Right cardiac atrium (tissue), 5 donors: ENCODE data around the gene ASTN2. TPM values are rescaled to one million over a fixed set of nuclear protein-coding genes. Genes with fewer than 3 reads are reported as not detected.

Experiments used
- ATAC-seq, 2 donors: fragments of 200-7000 bp; cut with Tn5 transposase; one replicate each; pipeline versions ENCODE4 v1.8.0 to v1.9.1; 2020; ENCODE audit warnings: moderate library complexity in 2 of 2, mild to moderate bottlenecking in 1 of 2
- DNase-seq, 3 donors: peaks; one replicate each; pipeline ENCODE4 v3.0.0-alpha.2; 2020
- H3K27ac ChIP-seq: one replicate; pipeline ENCODE4 v1.5.1; 2013; ENCODE audit warnings: mild to moderate bottlenecking, low read length, control low read depth, moderate library complexity
- H3K27me3 ChIP-seq: one replicate; pipeline ENCODE4 v1.6.1; 2013; ENCODE audit not compliant: control insufficient read depth, insufficient read depth
- H3K4me1 ChIP-seq: one replicate; pipeline ENCODE4 v1.6.1; 2013; ENCODE audit warnings: low read length; ENCODE audit not compliant: control insufficient read depth, insufficient read depth
- H3K4me3 ChIP-seq: one replicate; pipeline ENCODE4 v1.5.1; 2013; ENCODE audit warnings: low read length, control low read depth
- H3K9me3 ChIP-seq: one replicate; pipeline ENCODE4 v1.6.1; 2013; ENCODE audit warnings: low read length; ENCODE audit not compliant: control insufficient read depth
- WGBS: extraction: QIAGEN DNeasy Blood & Tissue Kit; methylation state at CpG from one replicate; pipeline ENCODE4 v1.1.7; 2013; 5-methylcytosine and 5-hydroxymethylcytosine counted together
- intact Hi-C, 4 donors: fragments of 100-400 bp; cut with DNase I; formaldehyde crosslinking; loops; one replicate each; pipeline versions ENCODE4 v1.11.0 to v1.14.0; 2022 to 2023
- polyA plus RNA-seq: library from polyadenylated mRNA; stranded (reverse); fragments of 200-250 nt; gene quantifications from one replicate; pipeline ENCODE4 v1.2.3, GENCODE V29; 2013
- total RNA-seq, 4 donors: library from RNA; stranded (reverse); fragmentation: NEBNext Ultra II Directional; extraction: Animal tissue kit (Norgen Biotek cat#: 25700); gene quantifications; one replicate each; pipeline ENCODE4 v1.2.1, GENCODE V29; 2021
- donor health status: healthy with polysubstance abuse.
- donor health status: DM: no; HTN: yes; CAD: no.
- donor health status: DM: no; HTN: no; CAD: no.
- donor health status: DM: no; HTN: yes; CAD: no; lungs with severe emphysema.
- donor health status: DM: yes; HTN: yes; CAD: no.

Gene ASTN2
- total and polyA plus RNA-seq, 5 donors = 18.1 to 79.3 (median 59.8) TPM

DNA sequence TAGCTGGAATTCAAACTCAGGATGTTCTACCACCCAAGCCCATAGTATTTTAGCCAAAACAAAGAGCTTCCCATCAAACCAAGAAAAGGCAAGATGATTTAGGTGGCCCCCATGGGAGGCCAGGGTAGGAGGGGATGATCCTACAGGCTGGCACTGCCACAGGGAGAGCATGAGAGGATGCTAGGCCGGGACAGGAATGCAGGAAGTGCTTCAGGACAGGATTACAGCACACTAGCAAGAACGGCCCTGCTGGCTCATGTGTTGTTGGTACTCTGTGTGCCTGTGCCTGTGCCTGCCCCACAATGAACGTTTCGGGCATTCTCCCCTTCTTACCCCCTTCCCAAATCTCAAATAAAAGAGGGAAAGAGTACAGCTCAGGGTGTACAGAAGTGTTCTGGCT is 838.5 kb downstream of the ASTN2 start:
- Histone ChIP-seq H3K4me1 (peaks cover 8% of the 10 kb centered on the region), H3K27ac (no peak overlapping the region), H3K9me3 (no peaks in the 10 kb centered on the region), H3K4me3 (no peak overlapping the region), H3K27me3 (no peaks in the 10 kb centered on the region)
- intact Hi-C loops = loop anchor here (5.0 to 10.0 kb wide), 5 partner anchors 68 to 982 kb away; partner anchors contain the start of gene PAPPA (in 2 of the 4)
- ATAC-seq (no peak), DNase-seq (no peak)
- 57% methylated on average over 4 of the region's 4 CpGs for WGBS

DNA sequence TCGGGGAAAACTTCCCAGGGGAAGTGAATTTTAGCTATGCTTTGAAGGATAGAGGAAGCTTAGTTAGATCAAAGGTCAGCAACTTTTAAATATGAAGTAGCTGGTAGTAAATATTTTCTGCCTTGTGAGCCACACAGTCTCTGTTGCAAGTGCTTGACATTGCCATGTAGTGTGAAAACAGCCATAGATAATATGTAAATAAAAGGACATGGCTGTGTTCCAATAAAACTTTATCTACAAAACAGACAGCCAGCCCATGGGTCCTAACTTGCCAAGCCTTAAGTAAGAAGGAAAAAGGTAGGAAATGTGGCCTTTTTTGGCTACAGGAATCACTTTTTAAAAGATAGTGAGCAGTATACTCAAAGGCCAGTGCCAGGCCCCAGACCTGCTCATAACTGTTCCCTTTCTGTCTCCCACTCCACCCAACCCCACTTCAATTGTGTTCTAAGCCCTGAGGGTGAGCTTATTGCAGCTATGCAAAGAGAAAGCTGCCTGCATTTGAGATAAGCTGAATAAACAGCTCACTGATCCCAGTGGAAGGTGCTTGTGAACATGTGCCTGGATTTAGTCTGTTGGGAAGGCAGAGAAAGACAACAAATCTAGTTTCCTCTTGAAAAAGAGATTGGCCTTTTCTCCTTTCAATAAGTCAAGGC is 840.7 kb downstream of the ASTN2 start:
- peak overlapping the region; percentile 71 for H3K27ac ChIP-seq
- WGBS = 37% methylated on average over 1 of the region's 1 CpG
- peaks cover 5% of the 10 kb centered on the region for H3K4me1 ChIP-seq
- H3K27me3 ChIP-seq = no peaks in the 10 kb centered on the region
- H3K4me3 ChIP-seq = no peak overlapping the region
- no peaks in the 10 kb centered on the region for H3K9me3 ChIP-seq
- DNase-seq = peak in 1 of 3 donors; percentile 55
- intact Hi-C loops = loop anchor here (5.0 to 10.0 kb wide), 6 partner anchors 71 to 982 kb away; partner anchors contain the start of gene PAPPA (in 4 of the 4)
- ATAC-seq = peak; percentile 59 to 64

DNA sequence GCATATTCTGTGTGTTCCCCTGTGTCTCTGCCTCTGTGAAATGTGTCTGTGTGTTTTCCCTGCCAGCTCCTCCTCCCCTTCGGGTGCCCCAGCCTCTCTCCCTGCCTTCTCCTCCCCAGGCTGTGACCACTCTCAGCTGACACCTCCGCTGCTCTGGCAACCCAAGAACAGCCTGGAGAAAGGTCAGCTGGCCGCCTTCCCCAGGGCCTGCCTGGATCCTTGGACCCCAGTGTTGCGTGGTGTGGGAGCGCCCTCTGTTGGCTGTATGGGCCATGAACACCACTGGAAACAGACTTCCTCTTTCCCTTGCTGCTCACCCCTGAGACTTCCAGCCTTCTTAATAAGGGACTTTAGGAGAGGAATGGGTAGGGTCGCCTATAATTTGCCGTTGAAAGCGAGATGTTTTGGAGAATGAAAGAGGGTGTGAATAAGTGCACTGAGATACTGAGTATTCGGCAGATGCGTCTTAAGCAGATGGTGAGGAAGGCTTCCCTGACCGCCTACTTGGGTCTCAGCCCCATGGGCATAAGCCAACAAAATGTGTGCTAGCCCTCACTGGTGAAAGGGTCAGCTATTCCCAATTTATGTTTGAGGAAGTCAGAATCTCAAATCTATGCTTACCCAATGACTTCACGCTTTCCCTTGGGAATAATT is 842.6 kb downstream of the ASTN2 start:
- no peak overlapping the region for H3K27ac ChIP-seq
- intact Hi-C loops = loop anchor here (5.0 to 10.0 kb wide), 6 partner anchors 73 to 980 kb away; partner anchors contain the start of gene PAPPA (in 4 of the 4)
- peak; percentile 94 to 98 (median 97) for DNase-seq
- peak; percentile 97 for ATAC-seq
- H3K4me1 ChIP-seq = peaks cover 5% of the 10 kb centered on the region
- WGBS = 24% methylated on average over 12 of the region's 12 CpGs
- no peaks in the 10 kb centered on the region for H3K27me3 ChIP-seq
- no peaks in the 10 kb centered on the region for H3K9me3 ChIP-seq
- H3K4me3 ChIP-seq = no peak overlapping the region

DNA sequence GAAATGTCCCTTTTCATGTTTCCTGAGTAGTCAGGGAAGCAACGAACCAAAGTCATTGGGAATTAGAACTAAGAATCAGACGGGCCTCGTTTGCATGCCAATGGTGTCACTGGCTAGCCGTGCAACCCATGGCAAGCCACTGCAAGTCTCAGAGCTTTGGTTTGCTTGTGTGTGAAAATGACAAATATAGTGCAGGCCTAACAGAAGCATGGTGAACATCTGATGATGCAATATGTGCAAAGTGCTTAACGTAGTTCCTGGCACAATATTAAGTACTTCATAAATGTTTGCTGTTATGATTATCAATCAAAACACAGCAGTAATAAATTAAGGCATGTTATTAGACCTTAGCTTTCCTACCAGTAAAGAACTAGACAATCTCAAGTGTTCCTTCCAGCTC is 845.7 kb downstream of the ASTN2 start:
- H3K4me1 ChIP-seq = peaks cover 5% of the 10 kb centered on the region
- no peaks in the 10 kb centered on the region for H3K9me3 ChIP-seq
- H3K4me3 ChIP-seq = no peak overlapping the region
- 54% methylated on average over 5 of the region's 5 CpGs for WGBS
- ATAC-seq (no peak), DNase-seq (no peak)
- H3K27ac ChIP-seq = no peak overlapping the region
- intact Hi-C loops = no loop called here
- H3K27me3 ChIP-seq = no peaks in the 10 kb centered on the region

DNA sequence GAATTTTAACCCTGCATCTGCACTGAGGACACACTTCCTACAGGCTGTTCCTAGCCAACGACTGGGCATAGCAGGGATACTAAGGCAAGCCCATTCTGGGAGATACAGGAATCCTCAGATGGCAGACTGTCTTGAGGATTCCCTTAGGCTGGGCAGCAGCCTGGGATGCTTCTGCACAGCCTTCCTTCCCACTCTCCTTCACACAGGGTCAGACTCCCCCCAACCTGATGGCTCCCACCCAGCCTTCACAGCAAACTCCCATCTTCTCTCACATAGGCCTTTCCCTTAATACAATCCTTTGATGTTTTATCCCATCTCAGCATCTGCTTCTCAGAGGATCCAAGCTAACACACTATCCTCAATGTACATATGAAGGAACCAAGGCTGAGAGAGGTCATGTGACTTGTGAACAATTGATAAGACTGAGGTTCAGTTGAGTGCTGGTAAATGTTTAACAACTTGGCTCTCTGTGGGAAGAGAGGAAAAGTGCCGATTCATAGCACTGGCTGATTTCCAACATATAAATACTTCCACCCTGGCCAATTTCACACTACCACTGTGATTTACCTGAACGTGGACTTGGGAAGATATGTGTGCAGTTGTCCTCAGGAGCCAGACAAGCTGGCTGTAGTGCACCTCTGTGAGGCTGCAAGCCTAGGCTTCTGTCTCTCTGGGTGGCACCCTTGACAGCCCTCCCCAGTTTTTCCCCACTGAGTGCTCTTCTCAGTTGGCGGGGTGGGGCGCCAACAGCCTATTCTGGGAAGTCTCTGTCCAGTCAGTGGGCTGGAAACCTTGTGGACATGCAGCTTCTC is 848.0 kb downstream of the ASTN2 start:
- DNase-seq = peak in 1 of 3 donors; percentile 45
- 53% methylated on average over 5 of the region's 5 CpGs for WGBS
- Histone ChIP-seq H3K27me3 (no peaks in the 10 kb centered on the region), H3K9me3 (no peaks in the 10 kb centered on the region), H3K4me3 (no peak overlapping the region), H3K4me1 (peaks cover 5% of the 10 kb centered on the region), H3K27ac (no peak overlapping the region)
- ATAC-seq = no peak
- intact Hi-C loops = no loop called here

DNA sequence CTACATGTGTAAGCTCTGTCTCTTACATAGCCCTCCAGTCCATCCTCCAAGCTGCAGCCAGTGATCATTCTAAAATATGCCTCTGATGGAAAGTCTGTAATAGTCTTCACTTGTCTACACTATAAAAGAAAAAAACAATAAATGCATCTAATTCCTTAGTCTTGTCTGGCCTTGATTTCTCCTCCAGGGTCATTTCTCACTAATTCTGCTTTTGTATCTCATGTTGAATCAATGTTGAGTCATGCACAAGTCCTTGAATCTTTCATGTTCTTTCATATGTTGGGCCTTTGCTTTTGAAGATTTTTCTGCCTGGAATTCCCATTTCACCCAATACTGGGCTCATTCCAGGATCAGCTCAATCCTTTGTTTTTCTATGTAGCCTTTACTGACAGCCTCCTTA is 848.9 kb downstream of the ASTN2 start:
- no peak overlapping the region for H3K4me3 ChIP-seq
- H3K27me3 ChIP-seq = no peaks in the 10 kb centered on the region
- no peak for ATAC-seq
- H3K27ac ChIP-seq = no peak overlapping the region
- intact Hi-C loops = no loop called here
- DNase-seq = no peak
- H3K9me3 ChIP-seq = no peaks in the 10 kb centered on the region
- peaks cover 2% of the 10 kb centered on the region for H3K4me1 ChIP-seq

DNA sequence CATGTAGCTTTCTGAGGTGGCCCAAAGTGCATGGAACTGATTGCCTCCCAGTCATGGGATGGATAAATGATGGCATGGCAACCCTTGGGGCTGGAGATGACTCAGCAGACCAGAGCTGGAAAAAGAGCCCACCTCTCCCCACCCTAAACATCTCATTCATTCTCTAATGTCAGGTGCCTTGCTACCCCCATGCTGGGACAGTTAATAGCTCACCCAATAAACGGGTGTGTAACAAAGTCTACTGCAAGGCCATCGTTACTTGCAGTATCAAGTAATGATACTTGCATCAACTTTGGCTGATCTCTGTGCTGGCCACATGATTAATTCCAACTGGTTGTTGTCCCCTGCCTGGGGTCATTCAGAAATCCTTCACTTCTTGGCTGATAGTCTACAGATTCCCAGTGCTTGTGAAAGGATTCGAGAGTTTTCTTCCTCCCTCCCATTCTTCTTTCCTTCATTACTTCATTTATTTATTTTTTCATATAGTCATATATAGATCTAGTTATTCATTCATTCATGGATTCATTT is 850.5 kb downstream of the ASTN2 start:
- intact Hi-C loops = no loop called here
- 41% methylated on average over 3 of the region's 3 CpGs for WGBS
- no peak overlapping the region for H3K4me3 ChIP-seq
- peaks cover 2% of the 10 kb centered on the region for H3K4me1 ChIP-seq
- ATAC-seq (no peak), DNase-seq (no peak)
- H3K27ac ChIP-seq = no peak overlapping the region
- H3K27me3 ChIP-seq = no peaks in the 10 kb centered on the region
- H3K9me3 ChIP-seq = no peaks in the 10 kb centered on the region

DNA sequence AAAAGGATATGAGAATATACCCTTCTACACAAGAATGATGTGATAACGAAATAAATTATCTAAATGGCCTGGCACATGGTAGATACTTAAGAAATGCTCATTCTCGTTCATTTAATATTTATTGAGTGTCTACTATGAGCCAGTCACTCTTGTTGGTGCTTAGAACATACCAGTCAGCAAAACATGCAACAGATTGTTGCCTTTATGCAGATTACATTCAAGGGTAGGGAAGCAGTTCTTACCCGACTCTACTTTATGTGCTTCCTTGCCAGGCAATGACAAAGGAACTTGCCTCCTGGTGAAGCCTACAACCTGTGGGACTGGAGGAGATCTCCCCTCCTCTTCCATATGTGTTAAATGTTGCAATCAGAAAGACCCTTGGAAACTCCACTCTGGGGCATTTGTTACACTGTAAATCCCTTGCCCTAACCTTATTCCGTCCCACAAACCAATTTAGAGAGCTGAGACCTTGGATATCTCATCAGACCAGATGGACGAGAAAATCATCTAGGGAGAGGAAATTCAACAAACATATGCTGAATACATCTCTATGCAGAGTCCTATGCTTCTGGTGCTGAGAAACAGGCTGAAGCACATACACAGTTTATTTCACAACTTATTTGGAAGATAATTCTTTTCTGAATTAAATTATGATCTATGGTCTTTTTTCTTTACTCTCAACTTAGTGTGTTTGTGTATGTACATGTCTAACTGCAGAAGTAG is 855.9 kb downstream of the ASTN2 start:
- WGBS = 78% methylated on average over 5 of the region's 5 CpGs
- Histone ChIP-seq H3K4me1 (peaks cover 6% of the 10 kb centered on the region), H3K27ac (no peak overlapping the region), H3K27me3 (no peaks in the 10 kb centered on the region), H3K4me3 (no peak overlapping the region), H3K9me3 (no peaks in the 10 kb centered on the region)
- DNase-seq = no peak
- ATAC-seq = no peak
- intact Hi-C loops = no loop called here

DNA sequence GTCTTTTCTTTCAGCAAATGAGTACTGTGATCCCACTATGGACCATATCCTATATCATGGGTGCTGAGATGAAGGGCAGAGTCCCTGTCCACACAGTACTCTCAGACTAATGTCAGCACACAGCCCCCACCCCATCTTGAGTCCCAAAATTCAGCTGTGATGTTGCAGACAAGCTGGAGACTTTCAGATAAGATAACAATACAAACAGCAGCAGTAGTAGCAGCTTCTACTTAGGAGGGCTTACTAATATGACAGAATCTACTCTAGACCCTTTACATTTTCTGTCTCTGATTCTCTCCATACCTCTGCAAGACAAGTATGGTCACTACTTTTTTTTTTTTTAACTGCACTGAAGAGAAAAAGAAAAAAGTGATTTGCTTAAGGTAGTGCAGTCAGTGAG is 856.8 kb downstream of the ASTN2 start:
- no peak for ATAC-seq

DNA sequence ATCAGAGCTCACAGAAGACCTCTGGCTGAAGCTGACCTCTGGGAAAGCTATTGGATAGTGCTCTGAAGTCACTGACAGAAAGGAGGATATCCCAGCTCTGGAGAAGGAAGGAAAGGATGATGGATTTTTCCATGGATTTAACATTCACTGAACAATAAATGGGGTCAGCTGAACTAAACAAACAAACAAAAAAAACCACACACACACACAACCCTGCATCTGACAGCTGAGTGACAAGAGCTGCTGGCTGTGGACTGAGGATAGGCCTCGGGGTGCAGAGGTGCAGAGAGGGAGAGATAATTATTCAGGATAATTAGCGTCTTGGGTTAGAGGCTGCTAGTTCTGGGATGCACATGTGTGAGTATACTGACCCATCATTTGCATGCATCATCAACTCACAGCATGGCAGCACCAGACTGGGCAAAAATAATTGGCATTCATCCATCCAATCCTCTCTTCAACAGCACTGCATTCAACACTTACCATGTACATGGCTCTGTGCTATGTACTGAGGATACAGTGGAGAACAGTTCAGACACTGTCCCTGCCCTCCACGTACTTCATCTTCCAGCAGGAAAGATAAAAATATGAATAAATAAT is 859.2 kb downstream of the ASTN2 start:
- intact Hi-C loops = no loop called here
- H3K27me3 ChIP-seq = no peaks in the 10 kb centered on the region
- H3K4me1 ChIP-seq = peaks cover 8% of the 10 kb centered on the region
- WGBS = 56% methylated on average over 3 of the region's 3 CpGs
- no peak overlapping the region for H3K27ac ChIP-seq
- H3K9me3 ChIP-seq = no peaks in the 10 kb centered on the region
- DNase-seq (no peak), ATAC-seq (no peak)
- H3K4me3 ChIP-seq = no peak overlapping the region

More for the DNA sequence above, 856.8 kb downstream of the ASTN2 start:
- Histone ChIP-seq H3K27ac (no peak overlapping the region), H3K9me3 (no peaks in the 10 kb centered on the region), H3K4me3 (no peak overlapping the region), H3K27me3 (no peaks in the 10 kb centered on the region), H3K4me1 (peaks cover 6% of the 10 kb centered on the region)
- no peak for DNase-seq
- intact Hi-C loops = no loop called here
